ENCODE results near the gene ADCY5.

ADCY5 gene

GRCh38 chr3:123357275-123357674 is 91.6 kb downstream of the ADCY5 start:
- no peak for DNase-seq

GRCh38 chr3:123353850-123354233 is 95.0 kb downstream of the ADCY5 start:
- no peak for DNase-seq

- no peak for DNase-seq
Measured at GRCh38 chr3:123353227-123353849, 95.6 kb downstream of the ADCY5 start.

GRCh38 chr3:123352134-123352554 is 96.7 kb downstream of the ADCY5 start:
- DNase-seq, result no peak

GRCh38 chr3:123351501-123351900 is 97.4 kb downstream of the ADCY5 start:
- no peak for DNase-seq

GRCh38 chr3:123350971-123351370 is 97.9 kb downstream of the ADCY5 start:
- DNase-seq, result no peak

- DNase-seq, result no peak
Measured at GRCh38 chr3:123349566-123350435, 99.1 kb downstream of the ADCY5 start.

- DNase-seq, result no peak
Measured at GRCh38 chr3:123349201-123349535, 99.7 kb downstream of the ADCY5 start.

- no peak for DNase-seq
Measured at GRCh38 chr3:123348471-123349200, 100.3 kb downstream of the ADCY5 start.

GRCh38 chr3:123347691-123348264 is 101.1 kb downstream of the ADCY5 start:
- no peak for DNase-seq

- DNase-seq, result no peak
Measured at GRCh38 chr3:123347205-123347604, 101.7 kb downstream of the ADCY5 start.

GRCh38 chr3:123346021-123346420 is 102.9 kb downstream of the ADCY5 start:
- no peak for DNase-seq

- no peak for DNase-seq
Measured at GRCh38 chr3:123344907-123345594, 103.8 kb downstream of the ADCY5 start.

GRCh38 chr3:123344175-123344906 is 104.5 kb downstream of the ADCY5 start:
- no peak for DNase-seq

GRCh38 chr3:123343296-123344174 is 105.4 kb downstream of the ADCY5 start:
- DNase-seq, result no peak

- no peak for DNase-seq
Measured at GRCh38 chr3:123342631-123343080, 106.2 kb downstream of the ADCY5 start.

GRCh38 chr3:123341871-123342630 is 106.8 kb downstream of the ADCY5 start:
- no peak for DNase-seq

GRCh38 chr3:123340336-123340735 is 108.6 kb downstream of the ADCY5 start:
- DNase-seq, result no peak

GRCh38 chr3:123339302-123339701 is 109.6 kb downstream of the ADCY5 start:
- DNase-seq, result no peak

GRCh38 chr3:123338620-123339061 is 110.2 kb downstream of the ADCY5 start:
- no peak for DNase-seq

Measured in GOT3 (cell line).